ENCODE results near the gene PPM1H. TPM values are rescaled to one million over a fixed set of nuclear protein-coding genes. Genes with fewer than 3 reads are reported as not detected.

The PPM1H gene
- total RNA-seq, 1 experiment from 2014 or later = 8.5 TPM

DNA sequence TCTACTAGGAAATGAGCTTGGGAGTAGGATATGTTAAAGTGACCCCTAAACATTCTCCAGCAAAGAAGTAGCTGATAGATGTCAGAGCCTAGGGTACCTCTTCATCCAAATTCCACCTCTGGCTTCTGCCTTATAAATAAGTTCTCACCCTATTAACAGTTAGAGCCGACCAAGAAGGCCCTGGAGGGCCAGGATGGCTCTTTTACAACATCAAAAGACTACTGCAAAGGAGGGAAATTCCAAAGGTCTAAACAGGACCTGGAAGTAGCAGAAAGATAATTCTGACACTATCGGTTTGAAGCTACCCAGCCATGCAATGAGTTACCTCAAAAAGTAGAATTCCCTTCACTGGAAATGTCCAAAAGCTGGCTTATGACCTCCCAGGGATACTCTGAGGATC lies 90.0 kb downstream of the PPM1H start:
- no peak for DNase-seq (ENCODE audit: low read depth in 1 of 2, low spot score in 2 of 2)
- Histone ChIP-seq H3K4me1 (replicated peaks) (peaks cover 30% of the 10 kb centered on the region), H3K27ac (no peak overlapping the region), H3K27me3 (replicated peaks) (no peaks in the 10 kb centered on the region), H3K4me3 (no peak overlapping the region), H3K9me3 (replicated peaks) (no peaks in the 10 kb centered on the region), H3K36me3 (no peaks in the 10 kb centered on the region)

DNA sequence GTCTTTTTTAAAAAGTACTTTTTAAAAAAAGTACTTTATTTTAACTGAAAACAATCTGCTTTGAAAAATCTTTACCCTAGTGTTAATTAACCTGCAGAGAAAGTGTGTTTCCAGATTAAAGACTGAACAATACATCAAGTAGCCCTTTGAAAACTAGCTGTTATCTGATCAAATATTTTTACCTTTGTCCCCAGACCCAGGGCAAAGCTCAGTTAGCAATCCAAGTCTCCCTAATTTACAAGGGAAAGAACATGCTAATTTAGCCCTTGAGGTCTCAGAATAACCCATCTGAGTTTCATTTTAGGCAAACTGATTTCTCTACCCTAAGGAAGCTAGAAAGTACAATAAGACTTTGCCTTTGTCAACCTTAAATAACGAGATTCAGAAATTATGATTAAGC lies 91.2 kb downstream of the PPM1H start:
- H3K4me3 ChIP-seq = no peak overlapping the region
- H3K9me3 ChIP-seq (replicated peaks) = no peaks in the 10 kb centered on the region
- no peaks in the 10 kb centered on the region for H3K36me3 ChIP-seq
- no peaks in the 10 kb centered on the region for H3K27me3 ChIP-seq (replicated peaks)
- no peak overlapping the region for H3K27ac ChIP-seq
- no peak for DNase-seq (ENCODE audit: low read depth in 1 of 2, low spot score in 2 of 2)
- H3K4me1 ChIP-seq (replicated peaks) = peaks cover 27% of the 10 kb centered on the region

DNA sequence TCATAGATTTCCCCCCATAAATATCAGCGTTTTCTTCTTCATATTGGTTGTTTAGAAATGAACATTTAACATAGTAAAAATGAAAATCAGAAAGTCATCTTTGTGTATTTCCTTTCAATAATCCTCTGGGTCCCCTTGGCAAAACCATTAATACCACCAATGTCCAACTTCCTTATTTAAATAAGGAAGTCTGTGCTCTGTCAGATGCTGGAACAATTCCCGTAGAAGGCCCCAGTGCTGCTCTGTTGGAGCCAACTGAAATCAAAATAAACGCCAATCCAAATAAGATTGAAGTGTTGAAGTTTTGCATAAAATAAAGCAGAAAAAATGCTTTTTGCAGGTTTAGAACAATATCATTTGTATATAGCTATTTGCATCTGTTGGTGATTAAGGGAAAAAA lies 93.1 kb downstream of the PPM1H start:
- Histone ChIP-seq H3K4me1 (replicated peaks) (peaks cover 8% of the 10 kb centered on the region), H3K27me3 (replicated peaks) (no peaks in the 10 kb centered on the region), H3K36me3 (no peaks in the 10 kb centered on the region), H3K9me3 (replicated peaks) (no peaks in the 10 kb centered on the region), H3K27ac (no peak overlapping the region), H3K4me3 (no peak overlapping the region)
- DNase-seq (ENCODE audit: low read depth in 1 of 2, low spot score in 2 of 2) = no peak

DNA sequence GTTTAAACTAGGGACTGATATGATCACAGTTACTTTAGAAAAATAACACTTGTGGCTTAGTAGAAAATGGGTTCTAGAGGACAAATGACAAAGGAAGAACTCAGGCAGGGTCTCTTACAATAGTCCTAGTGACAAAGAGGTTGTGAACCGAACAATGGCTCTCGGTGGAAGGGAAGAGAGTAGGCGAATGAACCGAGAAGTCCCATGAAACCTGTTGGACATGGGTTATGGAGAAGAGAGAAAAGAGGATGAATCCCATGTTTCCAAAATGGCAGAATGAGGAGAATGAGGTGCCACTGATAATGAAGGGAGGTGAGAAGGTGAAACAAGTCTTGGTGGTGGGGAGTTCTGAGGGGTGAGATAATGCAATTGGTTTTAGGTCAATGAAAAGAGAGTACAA lies 94.1 kb downstream of the PPM1H start:
- Histone ChIP-seq H3K36me3 (no peaks in the 10 kb centered on the region), H3K9me3 (replicated peaks) (no peaks in the 10 kb centered on the region), H3K4me1 (replicated peaks) (no peaks in the 10 kb centered on the region), H3K27ac (no peak overlapping the region), H3K27me3 (replicated peaks) (no peaks in the 10 kb centered on the region), H3K4me3 (no peak overlapping the region)
- DNase-seq (ENCODE audit: low read depth in 1 of 2, low spot score in 2 of 2) = no peak

DNA sequence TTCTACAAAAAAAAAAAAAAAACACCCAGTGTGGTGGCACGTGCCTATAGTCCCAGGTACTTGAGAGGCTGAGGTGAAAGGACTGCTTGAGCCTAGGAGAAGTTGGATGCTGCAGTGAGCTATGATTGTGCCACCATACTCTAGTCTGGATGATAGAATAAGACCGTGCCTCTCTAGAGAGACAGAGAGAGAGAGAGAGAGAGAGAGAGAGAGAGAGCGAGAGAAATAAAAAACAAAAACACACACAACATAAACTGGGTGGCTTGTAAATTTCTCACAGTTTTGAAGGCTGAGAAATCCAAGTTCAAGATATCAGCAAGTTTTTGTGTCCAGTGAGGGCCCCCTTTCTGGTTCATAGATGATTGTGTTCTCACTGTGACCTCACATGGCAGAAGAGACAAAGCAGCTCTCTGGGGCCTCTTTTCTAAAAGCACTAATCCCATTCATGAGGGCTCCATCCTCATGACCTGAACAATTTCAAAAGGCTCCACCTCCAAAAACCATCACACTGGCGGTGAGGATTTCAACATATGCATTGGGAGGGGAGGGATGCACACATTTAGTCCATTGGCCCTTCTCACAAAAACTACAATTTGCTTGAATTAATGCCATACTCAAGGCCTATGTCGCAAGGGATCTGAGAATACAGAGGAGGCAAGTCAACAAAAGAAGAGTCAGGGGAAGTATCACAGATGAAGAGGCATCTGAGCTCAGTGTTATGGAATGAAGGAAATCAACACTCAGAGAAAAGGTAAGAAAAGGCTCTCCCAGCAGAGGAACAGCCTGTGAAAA lies 94.9 kb downstream of the PPM1H start:
- Histone ChIP-seq H3K27me3 (replicated peaks) (no peaks in the 10 kb centered on the region), H3K4me1 (replicated peaks) (peaks cover 4% of the 10 kb centered on the region), H3K27ac (no peak overlapping the region), H3K4me3 (no peak overlapping the region), H3K36me3 (no peaks in the 10 kb centered on the region), H3K9me3 (replicated peaks) (no peaks in the 10 kb centered on the region)
- DNase-seq (ENCODE audit: low read depth in 1 of 2, low spot score in 2 of 2) = no peak

DNA sequence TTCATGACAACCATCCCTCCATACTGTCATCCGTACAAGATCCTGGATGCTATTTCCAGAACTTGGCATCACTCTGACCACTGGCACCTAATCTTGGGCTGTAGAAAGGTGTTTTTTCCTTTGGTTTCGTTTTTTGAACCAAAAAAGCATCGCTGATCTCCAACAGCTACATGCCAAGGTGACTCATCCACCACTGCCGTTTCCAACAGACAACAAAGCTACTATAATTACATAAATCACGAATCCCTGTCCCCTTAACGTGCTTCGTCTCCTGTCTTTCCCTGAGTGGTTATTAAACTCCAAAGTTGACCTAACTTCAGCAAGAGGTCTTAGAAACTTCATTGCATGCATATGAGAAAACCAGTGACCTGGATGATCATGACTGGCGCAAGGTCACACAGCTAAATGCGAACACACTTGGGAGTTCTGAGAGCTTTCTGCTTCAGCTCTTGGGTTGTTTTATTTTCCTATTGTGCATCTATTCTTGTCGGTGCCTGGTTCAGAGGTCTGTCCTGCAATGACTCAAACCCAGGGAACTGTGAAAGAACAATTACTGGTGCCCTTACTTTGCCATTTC lies 99.9 kb downstream of the PPM1H start:
- peaks cover 13% of the 10 kb centered on the region for H3K4me1 ChIP-seq (replicated peaks)
- no peaks in the 10 kb centered on the region for H3K9me3 ChIP-seq (replicated peaks)
- peak overlapping the region; percentile 14 for H3K4me3 ChIP-seq
- H3K27me3 ChIP-seq (replicated peaks) = no peaks in the 10 kb centered on the region
- H3K36me3 ChIP-seq = no peaks in the 10 kb centered on the region
- DNase-seq (ENCODE audit: low read depth in 1 of 2, low spot score in 2 of 2) = peak; percentile 52 to 65
- H3K27ac ChIP-seq = peak overlapping the region; percentile 51

DNA sequence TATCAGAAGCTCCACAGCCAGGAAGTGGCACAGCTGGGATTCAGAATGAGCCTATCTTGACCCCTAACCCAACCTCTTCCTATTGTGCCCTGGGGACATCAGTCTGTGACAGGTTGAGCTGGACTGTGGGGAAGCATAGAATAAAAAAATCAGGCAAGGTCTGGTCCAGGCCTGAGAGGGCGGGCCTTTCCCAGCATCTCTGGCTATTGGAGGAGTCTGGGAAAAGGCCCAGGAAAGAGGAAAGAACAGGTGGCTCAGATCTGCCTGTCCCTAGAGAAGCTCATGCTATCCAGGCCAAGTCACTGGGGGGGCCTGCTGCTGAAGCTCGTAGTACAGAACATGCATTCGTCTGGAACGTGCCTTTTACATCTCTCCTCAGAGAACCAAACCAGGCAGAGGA lies 100.5 kb downstream of the PPM1H start:
- Histone ChIP-seq H3K27ac (no peak overlapping the region), H3K36me3 (no peaks in the 10 kb centered on the region), H3K9me3 (replicated peaks) (no peaks in the 10 kb centered on the region), H3K4me3 (no peak overlapping the region; the same call in 1 of the 2 replicates), H3K27me3 (replicated peaks) (no peaks in the 10 kb centered on the region), H3K4me1 (replicated peaks) (peaks cover 13% of the 10 kb centered on the region)
- DNase-seq (ENCODE audit: low read depth in 1 of 2, low spot score in 2 of 2) = no peak

DNA sequence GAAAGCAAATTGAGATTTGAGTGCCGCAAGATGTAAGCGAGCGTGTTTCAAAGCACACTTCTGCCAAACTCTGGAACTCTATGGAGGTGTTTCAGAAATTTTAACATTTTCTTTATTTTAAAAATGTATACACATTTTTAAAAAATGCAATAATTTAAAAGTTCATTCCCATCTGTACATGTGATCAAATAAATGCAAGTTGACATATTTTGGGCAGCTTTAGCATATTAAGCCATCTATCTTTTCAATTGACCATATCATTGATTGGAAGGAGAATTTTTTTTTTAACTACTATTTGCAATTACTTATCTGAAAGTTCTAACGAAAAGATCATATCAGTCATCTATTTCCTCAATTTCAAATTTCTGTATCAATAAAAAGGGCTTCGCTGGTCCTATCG lies 101.3 kb downstream of the PPM1H start:
- no peak for DNase-seq (ENCODE audit: low read depth in 1 of 2, low spot score in 2 of 2)
- Histone ChIP-seq H3K27ac (no peak overlapping the region), H3K36me3 (no peaks in the 10 kb centered on the region), H3K9me3 (replicated peaks) (no peaks in the 10 kb centered on the region), H3K4me1 (replicated peaks) (peaks cover 13% of the 10 kb centered on the region), H3K4me3 (no peak overlapping the region), H3K27me3 (replicated peaks) (no peaks in the 10 kb centered on the region)

DNA sequence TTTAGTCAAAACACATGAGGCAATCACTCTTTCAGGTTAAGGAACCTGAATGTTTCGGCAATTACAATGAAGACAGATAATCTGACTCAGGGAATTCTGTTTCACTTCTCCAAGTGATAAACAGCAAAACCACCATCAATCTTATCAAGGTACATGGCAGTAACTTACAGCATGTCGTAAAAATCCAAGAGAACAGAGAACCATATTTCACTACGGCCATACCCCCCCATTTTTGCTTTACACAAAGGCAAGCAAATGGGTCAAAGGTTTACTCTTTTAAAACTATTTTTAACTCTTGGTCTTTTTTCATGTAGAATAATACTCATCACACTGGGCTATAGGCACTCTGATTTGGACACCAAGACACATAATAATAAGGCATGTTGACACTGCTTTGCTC lies 102.4 kb downstream of the PPM1H start:
- Histone ChIP-seq H3K9me3 (replicated peaks) (no peaks in the 10 kb centered on the region), H3K4me1 (replicated peaks) (peaks cover 13% of the 10 kb centered on the region), H3K27ac (no peak overlapping the region), H3K27me3 (replicated peaks) (no peaks in the 10 kb centered on the region), H3K4me3 (no peak overlapping the region), H3K36me3 (no peaks in the 10 kb centered on the region)
- DNase-seq (ENCODE audit: low read depth in 1 of 2, low spot score in 2 of 2) = no peak

DNA sequence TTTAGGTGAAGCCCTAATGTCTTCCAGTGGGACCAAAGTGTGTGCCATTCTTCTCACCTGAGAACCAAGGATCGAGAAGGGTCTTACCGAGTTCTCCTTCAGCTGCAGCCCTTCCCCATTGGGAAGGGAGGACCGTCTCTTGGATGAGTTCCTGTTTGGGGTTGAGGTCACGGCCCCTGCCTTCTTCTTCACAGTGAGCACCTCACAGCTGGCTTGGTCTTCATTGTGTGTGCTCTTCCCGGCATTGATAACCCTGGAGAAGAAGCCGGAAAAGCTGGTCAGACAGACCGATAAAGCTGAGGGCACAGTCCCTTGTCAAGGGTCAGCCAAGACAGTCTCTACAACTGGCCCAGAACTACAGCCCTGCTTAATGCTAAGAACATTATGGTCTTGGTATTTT lies 102.9 kb downstream of the PPM1H start:
- no peaks in the 10 kb centered on the region; the same call in 1 of the 2 replicates for H3K36me3 ChIP-seq
- no peaks in the 10 kb centered on the region for H3K9me3 ChIP-seq (replicated peaks)
- DNase-seq (ENCODE audit: low read depth in 1 of 2, low spot score in 2 of 2) = no peak
- peaks cover 13% of the 10 kb centered on the region for H3K4me1 ChIP-seq (replicated peaks)
- H3K27me3 ChIP-seq (replicated peaks) = no peaks in the 10 kb centered on the region
- no peak overlapping the region for H3K27ac ChIP-seq
- H3K4me3 ChIP-seq = no peak overlapping the region

DNA sequence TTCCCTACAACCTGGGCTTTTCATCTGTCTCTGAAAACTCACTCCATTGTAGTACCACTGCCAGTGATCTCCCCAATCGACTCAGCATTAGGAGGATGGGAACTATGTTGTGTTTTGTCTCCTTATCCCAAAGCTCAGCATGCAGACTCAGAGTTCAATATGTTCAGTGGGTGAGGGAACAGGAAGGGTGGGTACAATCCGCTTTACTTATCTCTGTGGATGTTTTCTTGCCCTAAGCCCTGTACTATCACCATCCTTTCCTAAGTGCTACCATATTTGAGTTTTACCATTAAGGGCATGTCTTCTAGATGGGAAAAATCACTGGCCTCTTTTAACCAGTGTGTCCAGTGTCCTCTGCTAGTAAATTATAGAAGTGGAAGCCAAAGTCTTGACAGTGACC lies 107.1 kb downstream of the PPM1H start:
- Histone ChIP-seq H3K4me3 (no peak overlapping the region), H3K27me3 (replicated peaks) (no peaks in the 10 kb centered on the region), H3K9me3 (replicated peaks) (no peaks in the 10 kb centered on the region), H3K27ac (no peak overlapping the region), H3K36me3 (no peaks in the 10 kb centered on the region; the same call in 1 of the 2 replicates), H3K4me1 (replicated peaks) (no peaks in the 10 kb centered on the region)
- DNase-seq (ENCODE audit: low read depth in 1 of 2, low spot score in 2 of 2) = no peak

DNA sequence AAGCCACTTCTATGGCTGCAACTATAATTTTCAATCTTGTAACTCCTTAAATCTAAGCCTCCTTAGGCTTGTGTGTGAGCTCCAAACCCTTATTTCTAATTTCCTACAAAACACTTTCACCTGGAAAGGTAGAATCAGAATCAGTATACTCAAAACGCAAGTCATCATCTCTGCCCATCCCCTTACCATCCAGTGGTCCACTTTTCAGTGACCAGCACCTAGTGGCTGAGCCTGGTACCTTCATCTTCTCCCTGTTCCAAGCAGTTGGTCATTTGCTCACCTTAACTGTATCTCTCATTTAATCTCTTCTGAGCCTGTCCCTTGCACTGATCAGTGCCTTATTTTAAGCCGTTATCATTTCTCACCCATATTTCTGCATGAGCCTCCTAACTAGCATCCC lies 107.9 kb downstream of the PPM1H start:
- DNase-seq (ENCODE audit: low read depth in 1 of 2, low spot score in 2 of 2) = no peak
- Histone ChIP-seq H3K9me3 (replicated peaks) (no peaks in the 10 kb centered on the region), H3K4me1 (replicated peaks) (no peaks in the 10 kb centered on the region), H3K36me3 (no peaks in the 10 kb centered on the region; the same call in 1 of the 2 replicates), H3K27me3 (replicated peaks) (no peaks in the 10 kb centered on the region), H3K4me3 (no peak overlapping the region), H3K27ac (no peak overlapping the region)

DNA sequence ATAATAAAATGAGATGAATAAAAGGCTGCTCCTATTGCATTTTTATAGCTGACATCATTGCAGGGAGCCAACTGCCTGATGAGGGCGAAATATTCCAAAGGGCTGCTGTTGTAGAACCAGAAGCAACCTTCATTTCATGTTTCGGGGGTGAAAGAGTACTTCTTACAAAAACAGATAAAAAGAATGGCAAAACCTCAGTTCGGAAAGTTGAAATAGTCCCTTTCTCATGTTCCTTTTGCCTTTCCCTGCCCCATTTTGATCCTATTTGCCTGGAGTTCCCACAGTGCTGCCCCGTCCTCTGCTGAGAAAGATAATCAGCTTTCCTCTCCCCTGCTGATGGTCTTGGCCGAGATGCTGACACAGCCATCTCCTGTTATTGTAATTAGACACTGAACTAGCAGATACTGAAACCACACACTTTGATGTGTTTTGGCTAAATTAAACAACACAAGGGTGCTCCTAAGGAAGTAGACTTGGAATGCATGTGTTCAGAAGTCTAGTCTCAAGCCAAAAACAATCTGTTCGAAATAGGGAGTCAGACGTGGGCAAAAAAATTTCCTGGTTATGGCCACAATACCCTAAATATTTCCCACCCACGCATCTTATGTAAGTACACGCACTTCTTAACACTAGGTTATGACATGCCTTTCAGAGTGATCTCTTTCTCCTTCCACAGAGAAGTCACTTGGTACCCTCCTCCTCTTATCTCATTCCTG lies 117.2 kb downstream of the PPM1H start:
- H3K27ac ChIP-seq = peak overlapping the region; percentile 49
- H3K4me3 ChIP-seq = peak overlapping the region; percentile 23
- H3K4me1 ChIP-seq (replicated peaks) = peaks cover 12% of the 10 kb centered on the region
- no peaks in the 10 kb centered on the region for H3K9me3 ChIP-seq (replicated peaks)
- H3K27me3 ChIP-seq (replicated peaks) = no peaks in the 10 kb centered on the region
- no peaks in the 10 kb centered on the region for H3K36me3 ChIP-seq
- peak in 1 of 2 experiments; percentile 70 for DNase-seq (ENCODE audit: low read depth in 1 of 2, low spot score in 2 of 2)

DNA sequence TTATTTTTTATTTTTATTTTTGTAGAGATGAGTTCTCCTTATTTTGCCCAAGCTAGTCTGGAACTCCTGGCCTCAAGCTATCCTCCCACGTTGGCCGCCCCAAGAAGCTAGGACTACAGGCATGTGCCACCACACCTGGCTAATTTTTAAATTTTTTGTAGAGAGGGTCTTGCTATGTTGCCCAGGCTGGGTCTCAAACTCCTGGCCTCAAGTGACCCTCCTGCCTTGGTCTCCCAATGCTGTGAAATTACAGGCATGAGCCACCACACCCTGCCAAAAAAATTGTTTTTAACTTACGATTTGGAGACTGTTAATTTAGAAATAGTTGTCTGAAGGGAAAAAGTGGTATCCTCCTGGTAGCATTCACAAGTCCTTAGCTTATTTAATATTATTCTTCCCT lies 120.7 kb downstream of the PPM1H start:
- H3K27me3 ChIP-seq (replicated peaks) = no peaks in the 10 kb centered on the region

More for the DNA sequence above, 120.7 kb downstream of the PPM1H start:
- DNase-seq (ENCODE audit: low read depth in 1 of 2, low spot score in 2 of 2) = no peak
- Histone ChIP-seq H3K9me3 (replicated peaks) (no peaks in the 10 kb centered on the region), H3K4me3 (no peak overlapping the region), H3K27ac (no peak overlapping the region), H3K36me3 (no peaks in the 10 kb centered on the region), H3K4me1 (replicated peaks) (peaks cover 12% of the 10 kb centered on the region)

All from SJSA1 (cell line).